Measurements from ENCODE around the gene DAB2IP. TPM values are rescaled to one million over a fixed set of nuclear protein-coding genes. Genes with fewer than 3 reads are reported as not detected.

The DAB2IP gene
- total RNA-seq, 1 donor from 2014 or later, result 0.75 TPM

DNA sequence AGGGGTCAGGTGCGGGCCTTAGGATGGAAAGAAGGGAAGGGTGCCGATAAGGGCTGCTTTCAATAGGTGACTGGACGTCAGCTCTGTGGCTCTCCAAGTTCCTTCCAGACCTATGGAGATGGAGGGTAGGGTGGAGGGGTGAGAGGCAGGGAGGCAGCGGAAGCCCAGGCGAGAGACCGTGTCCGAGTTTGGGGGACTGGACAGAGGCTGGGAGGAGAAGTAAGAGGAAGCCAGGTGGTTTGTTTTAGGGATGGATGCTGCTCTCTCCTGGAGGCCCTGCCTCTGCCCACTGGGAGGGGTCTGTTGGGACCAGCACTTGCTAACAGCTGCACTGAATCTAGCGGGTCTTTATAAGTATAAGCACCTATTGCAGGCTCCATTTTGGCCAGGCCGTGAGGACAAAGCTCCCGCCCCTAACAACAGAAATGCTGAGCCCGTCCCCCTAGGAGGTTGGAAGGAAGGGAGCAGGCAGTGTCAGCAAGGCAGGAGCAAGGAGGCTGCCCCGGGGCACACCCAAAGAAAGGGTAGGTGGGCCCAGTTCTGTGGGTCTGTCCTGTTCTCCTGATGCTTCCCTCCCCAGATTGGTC, 167.5 kb downstream of the DAB2IP start:
- Mint-ChIP-seq H3K4me3 (no peak overlapping the region), H3K27me3 (peaks cover 7% of the 10 kb centered on the region), H3K9me3 (no peaks in the 10 kb centered on the region), H3K27ac (no peak overlapping the region), H3K4me1 (peaks cover 10% of the 10 kb centered on the region), H3K36me3 (ENCODE audit: low read depth) (no peaks in the 10 kb centered on the region)
- DNase-seq (no peak), ATAC-seq (ENCODE audit: low read depth) (no peak)
- CTCF ChIA-PET, result no interaction called here
- POLR2A ChIA-PET, result no interaction called here
- no peak for TF ChIP-seq CTCF (IDR thresholded peaks at IDR 0.05)
- intact Hi-C loops (cut with micrococcal nuclease), result no loop called here

- no peak for ATAC-seq (ENCODE audit: low read depth)
- ChIA-PET CTCF (no interaction called here), POLR2A (interaction anchor here (0.6 kb wide), 1 partner anchor 134 kb away, joined by 13 read pairs; no protein-coding TSS in a partner anchor)
- no peaks in the 10 kb centered on the region for H3K36me3 Mint-ChIP-seq (ENCODE audit: low read depth)
- peaks cover 7% of the 10 kb centered on the region for H3K27me3 Mint-ChIP-seq
- H3K4me1 Mint-ChIP-seq, result peaks cover 10% of the 10 kb centered on the region
- TF ChIP-seq CTCF (IDR thresholded peaks at IDR 0.05), result no peak
- no peak for DNase-seq
- no peak overlapping the region for H3K27ac Mint-ChIP-seq
- no peak overlapping the region for H3K4me3 Mint-ChIP-seq
- no peaks in the 10 kb centered on the region for H3K9me3 Mint-ChIP-seq
- intact Hi-C loops (cut with micrococcal nuclease), result no loop called here
Measured at GRCh38 chr9:121819428-121820231, 168.2 kb downstream of the DAB2IP start.

- H3K9me3 Mint-ChIP-seq, result no peaks in the 10 kb centered on the region
- H3K27ac Mint-ChIP-seq, result no peak overlapping the region
- no peaks in the 10 kb centered on the region for H3K36me3 Mint-ChIP-seq (ENCODE audit: low read depth)
- intact Hi-C loops (cut with micrococcal nuclease), result no loop called here
- ATAC-seq (ENCODE audit: low read depth) (no peak), DNase-seq (no peak)
- no peak for TF ChIP-seq CTCF (IDR thresholded peaks at IDR 0.05)
- H3K4me1 Mint-ChIP-seq, result peaks cover 10% of the 10 kb centered on the region
- CTCF ChIA-PET, result no interaction called here
- no peak overlapping the region for H3K4me3 Mint-ChIP-seq
- H3K27me3 Mint-ChIP-seq, result peaks cover 7% of the 10 kb centered on the region
- POLR2A ChIA-PET, result no interaction called here
Measured at GRCh38 chr9:121820286-121821005, 169.0 kb downstream of the DAB2IP start.

DNA sequence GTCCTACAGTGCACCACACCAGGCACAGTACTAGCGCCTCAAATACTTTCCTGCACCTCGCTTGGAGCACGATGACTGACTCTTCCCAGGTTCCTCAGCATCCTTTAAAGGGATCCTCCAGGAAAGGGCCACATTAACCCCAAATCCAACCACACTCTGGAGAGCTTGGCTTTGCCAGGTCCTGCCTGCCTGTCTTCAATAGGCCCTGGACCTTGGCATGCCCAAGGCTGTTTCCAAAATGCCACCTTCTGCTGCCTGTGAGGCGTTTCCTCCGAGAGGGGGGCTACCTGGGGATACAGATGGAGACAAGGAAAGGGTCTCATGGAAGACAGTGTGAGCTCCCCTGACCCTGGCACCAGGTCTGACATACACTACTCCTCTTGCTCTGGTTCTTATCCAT, 169.9 kb downstream of the DAB2IP start:
- Mint-ChIP-seq H3K4me3 (no peak overlapping the region), H3K9me3 (no peaks in the 10 kb centered on the region), H3K27ac (no peak overlapping the region), H3K36me3 (ENCODE audit: low read depth) (no peaks in the 10 kb centered on the region), H3K4me1 (peaks cover 10% of the 10 kb centered on the region), H3K27me3 (peaks cover 7% of the 10 kb centered on the region)
- ChIA-PET CTCF (no interaction called here), POLR2A (no interaction called here)
- no peak for TF ChIP-seq CTCF (IDR thresholded peaks at IDR 0.05)
- no peak for DNase-seq
- no peak for ATAC-seq (ENCODE audit: low read depth)
- intact Hi-C loops (cut with micrococcal nuclease), result no loop called here
